HS-27A (cell line): ENCODE results near the gene HDAC8.

Source experiments
- DNase-seq: peaks from one replicate; pipeline ENCODE4 v3.0.0-alpha.2; 2012; ENCODE audit warnings: low read depth, missing footprints

Gene HDAC8

GRCh38 chrX:72316408-72317110 is 256.1 kb downstream of the HDAC8 start:
- no peak for DNase-seq

GRCh38 chrX:72314881-72315280 is 257.8 kb downstream of the HDAC8 start:
- DNase-seq = no peak

- DNase-seq = no peak
Measured at GRCh38 chrX:72313707-72314641, 258.7 kb downstream of the HDAC8 start.

GRCh38 chrX:72312311-72312940 is 260.2 kb downstream of the HDAC8 start:
- no peak for DNase-seq

GRCh38 chrX:72309297-72310071 is 263.2 kb downstream of the HDAC8 start:
- DNase-seq = no peak

- no peak for DNase-seq
Measured at GRCh38 chrX:72308566-72309296, 263.9 kb downstream of the HDAC8 start.

GRCh38 chrX:72308209-72308565 is 264.5 kb downstream of the HDAC8 start:
- DNase-seq = no peak

- DNase-seq = no peak
Measured at GRCh38 chrX:72307646-72308051, 265.0 kb downstream of the HDAC8 start.

- no peak for DNase-seq
Measured at GRCh38 chrX:72306851-72307645, 265.6 kb downstream of the HDAC8 start.

- no peak for DNase-seq
Measured at GRCh38 chrX:72306085-72306801, 266.4 kb downstream of the HDAC8 start.

- DNase-seq = no peak
Measured at GRCh38 chrX:72305286-72306084, 267.2 kb downstream of the HDAC8 start, which contains the start of gene CITED1. Gene CITED1, minus strand, starts transcription at chrX:72305914. Its CDS starts 3,045 bp downstream, at chrX:72302869.

- no peak for DNase-seq
Measured at GRCh38 chrX:72304877-72305276, 267.8 kb downstream of the HDAC8 start.

- no peak for DNase-seq
Measured at GRCh38 chrX:72301781-72302180, 270.9 kb downstream of the HDAC8 start.

- DNase-seq = no peak
Measured at GRCh38 chrX:72299891-72300630, 272.6 kb downstream of the HDAC8 start.

GRCh38 chrX:72297953-72298730 is 274.5 kb downstream of the HDAC8 start:
- no peak for DNase-seq

GRCh38 chrX:72296991-72297390 is 275.7 kb downstream of the HDAC8 start:
- no peak for DNase-seq

- DNase-seq = no peak
Measured at GRCh38 chrX:72295745-72296144, 276.9 kb downstream of the HDAC8 start.
